Measurements from ENCODE around the gene KRTAP4-12. TPM values are rescaled to one million over a fixed set of nuclear protein-coding genes. Genes with fewer than 3 reads are reported as not detected.
A peak's percentile ranks its signal among the peaks of the same experiment; 100 is the strongest.
"Not testable (repeated sequence)": the region's sequence is repeated elsewhere in the genome, so short reads cannot be mapped to it uniquely, and the experiment has no call there.

The KRTAP4-12 gene
- polyA plus RNA-seq, 5 donors, result not detected

DNA sequence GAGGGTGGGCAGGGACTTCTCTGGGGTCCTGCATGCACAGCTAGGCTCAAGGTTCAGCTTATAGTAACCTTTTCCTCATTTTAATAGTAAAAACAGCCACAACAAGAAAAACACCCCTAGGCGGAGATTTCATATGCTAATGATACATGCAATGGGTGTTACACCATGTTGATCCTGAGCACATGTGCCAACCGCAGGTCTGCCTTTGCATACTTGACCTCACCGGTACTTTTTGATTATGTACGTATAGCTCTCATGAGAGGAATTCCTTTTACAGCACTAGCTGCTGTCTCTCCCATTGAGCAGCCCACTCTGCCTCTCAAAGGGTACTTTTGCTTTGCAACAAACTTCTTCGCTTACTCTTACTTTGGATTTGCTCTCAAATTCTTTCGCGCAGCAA, 27.9 kb downstream of the KRTAP4-12 start:
- DNase-seq, result peak in 1 of 2 donors; percentile 11

GRCh38 chr17:41088760-41089352, 35.1 kb downstream of the KRTAP4-12 start:
- DNase-seq, result not testable (repeated sequence)

DNA sequence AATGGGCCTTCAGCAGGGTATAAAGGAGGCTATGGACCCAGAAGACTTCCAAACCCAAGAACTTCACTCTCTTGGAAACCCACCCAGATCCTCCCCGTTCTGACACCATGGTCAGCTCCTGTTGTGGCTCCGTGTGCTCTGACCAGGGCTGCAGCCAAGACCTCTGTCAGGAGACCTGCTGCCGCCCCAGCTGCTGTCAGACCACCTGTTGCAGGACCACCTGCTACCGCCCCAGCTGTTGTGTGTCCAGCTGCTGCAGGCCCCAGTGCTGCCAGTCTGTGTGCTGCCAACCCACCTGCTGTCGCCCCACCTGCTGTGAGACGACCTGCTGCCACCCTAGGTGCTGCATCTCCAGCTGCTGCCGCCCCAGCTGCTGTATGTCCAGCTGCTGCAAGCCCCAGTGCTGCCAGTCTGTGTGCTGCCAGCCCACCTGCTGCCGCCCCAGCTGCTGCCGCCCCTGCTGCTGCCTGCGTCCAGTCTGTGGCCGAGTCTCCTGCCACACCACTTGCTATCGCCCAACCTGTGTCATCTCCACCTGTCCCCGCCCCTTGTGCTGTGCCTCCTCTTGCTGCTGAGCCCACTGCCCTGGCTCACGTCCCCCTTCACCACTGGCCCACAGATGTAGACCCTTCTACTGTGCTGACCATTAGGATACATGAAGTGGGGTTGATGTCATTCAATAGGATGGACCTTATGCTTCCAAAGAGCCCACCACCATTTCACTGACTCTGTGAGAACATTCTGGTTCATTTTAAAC, 39.7 kb downstream of the KRTAP4-12 start, which contains the start of gene KRTAP4-7:
Gene KRTAP4-7 (plus strand): TSS at position 51 of the 757 bp plus-strand sequence. CDS start 57 bp downstream, at position 108.
- DNase-seq, result not testable (repeated sequence)

DNA sequence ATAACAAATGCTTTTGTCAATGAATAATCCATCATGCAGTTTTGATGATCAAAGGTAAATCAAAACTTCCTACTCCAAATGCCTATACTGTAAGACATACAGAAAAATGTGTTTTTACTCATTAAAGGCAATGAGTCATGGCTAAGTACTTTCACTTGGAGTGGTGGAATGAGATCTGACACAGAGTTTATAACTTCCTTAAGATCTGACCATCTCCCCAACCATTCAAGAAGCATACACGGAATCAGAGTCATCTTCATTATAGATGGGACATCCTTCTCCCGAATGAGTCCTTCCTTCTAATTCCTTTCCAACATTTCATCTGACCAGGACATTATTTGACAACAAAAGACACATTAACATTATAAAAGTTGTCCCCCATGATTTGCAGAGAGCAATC, 40.6 kb downstream of the KRTAP4-12 start:
- not testable (repeated sequence) for DNase-seq

DNA sequence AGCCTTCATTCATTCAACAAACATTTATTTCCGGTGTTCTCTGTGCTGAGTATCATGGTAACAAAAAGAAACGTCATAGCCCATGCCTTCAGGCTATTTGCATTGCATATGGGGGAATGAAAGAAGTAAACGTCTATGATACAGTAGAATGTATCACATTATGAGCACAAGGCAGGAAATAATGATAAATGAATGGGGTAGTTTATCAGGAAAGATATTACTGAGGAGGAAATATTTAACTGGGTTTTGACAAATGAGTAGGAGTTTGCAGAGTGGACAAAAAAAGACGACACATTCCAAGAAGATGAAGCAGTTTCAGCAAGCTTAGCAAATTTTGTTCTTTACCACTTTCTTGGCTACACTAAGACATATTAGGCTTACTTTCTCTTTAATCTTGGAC, 41.4 kb downstream of the KRTAP4-12 start:
- DNase-seq, result no peak

- DNase-seq, result no peak
Measured at GRCh38 chr17:41076788-41077187, 47.2 kb downstream of the KRTAP4-12 start.

DNA sequence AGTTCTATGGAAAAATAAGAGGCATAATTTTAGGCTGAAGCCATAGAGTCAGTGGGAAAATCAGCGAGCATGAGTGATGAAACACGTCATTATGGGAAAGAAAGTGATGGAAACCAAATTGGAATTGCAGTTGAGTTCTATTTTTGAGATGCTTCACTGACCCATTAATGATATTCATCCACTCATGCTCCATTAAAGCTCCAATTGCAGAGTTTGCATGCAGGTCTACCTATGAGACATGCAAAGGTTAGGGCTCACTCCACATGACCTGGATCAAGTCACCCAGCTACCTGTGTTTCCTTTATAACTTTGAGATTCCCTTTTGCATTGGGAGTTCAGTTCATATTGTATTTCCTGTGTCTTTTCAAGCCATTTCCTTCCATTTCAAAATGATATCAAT, 50.3 kb downstream of the KRTAP4-12 start:
- no peak for DNase-seq

Other genes with a start within 250 kb of the KRTAP4-12 start
- not detected for gene KRT20, start 238.9 kb downstream of the KRTAP4-12 start, polyA plus RNA-seq (ENCODE audit: insufficient read depth in 1 of 5, insufficient read length in 5 of 5, low replicate concordance in 1 of 5)
- gene KRT23, start 186.5 kb downstream of the KRTAP4-12 start, polyA plus RNA-seq (ENCODE audit: insufficient read depth in 1 of 5, insufficient read length in 5 of 5, low replicate concordance in 1 of 5), result under 1 TPM in 3 of 5 donors, not detected in 2; 0.18 to 0.35 (median 0.21) TPM
- under 1 TPM in 1 of 5 donors, not detected in 4; 0.35 TPM for gene KRT39, start 157.2 kb downstream of the KRTAP4-12 start, polyA plus RNA-seq (ENCODE audit: insufficient read depth in 1 of 5, insufficient read length in 5 of 5, low replicate concordance in 1 of 5)
- under 1 TPM in 2 of 5 donors, not detected in 3; 0.06 to 0.70 TPM for gene KRT40, start 139.9 kb downstream of the KRTAP4-12 start, polyA plus RNA-seq (ENCODE audit: insufficient read depth in 1 of 5, insufficient read length in 5 of 5, low replicate concordance in 1 of 5)
- not detected for gene KRTAP3-3, start 130.0 kb downstream of the KRTAP4-12 start, polyA plus RNA-seq (ENCODE audit: insufficient read depth in 1 of 5, insufficient read length in 5 of 5, low replicate concordance in 1 of 5)
- gene KRTAP3-2, start 124.3 kb downstream of the KRTAP4-12 start, polyA plus RNA-seq (ENCODE audit: insufficient read depth in 1 of 5, insufficient read length in 5 of 5, low replicate concordance in 1 of 5), result not detected
- not detected for gene KRTAP3-1, start 115.1 kb downstream of the KRTAP4-12 start, polyA plus RNA-seq (ENCODE audit: insufficient read depth in 1 of 5, insufficient read length in 5 of 5, low replicate concordance in 1 of 5)
- gene KRTAP1-5, start 97.0 kb downstream of the KRTAP4-12 start, polyA plus RNA-seq (ENCODE audit: insufficient read depth in 1 of 5, insufficient read length in 5 of 5, low replicate concordance in 1 of 5), result not detected
- not detected for gene KRTAP1-4, start 94.0 kb downstream of the KRTAP4-12 start, polyA plus RNA-seq (ENCODE audit: insufficient read depth in 1 of 5, insufficient read length in 5 of 5, low replicate concordance in 1 of 5)
- gene KRTAP1-3, start 89.3 kb downstream of the KRTAP4-12 start, polyA plus RNA-seq (ENCODE audit: insufficient read depth in 1 of 5, insufficient read length in 5 of 5, low replicate concordance in 1 of 5), result not detected
- gene KRTAP1-1, start 82.7 kb downstream of the KRTAP4-12 start, polyA plus RNA-seq (ENCODE audit: insufficient read depth in 1 of 5, insufficient read length in 5 of 5, low replicate concordance in 1 of 5), result not detected
- gene KRTAP2-1, start 76.9 kb downstream of the KRTAP4-12 start, polyA plus RNA-seq (ENCODE audit: insufficient read depth in 1 of 5, insufficient read length in 5 of 5, low replicate concordance in 1 of 5), result not detected
- not detected for gene KRTAP2-2, start 69.0 kb downstream of the KRTAP4-12 start, polyA plus RNA-seq (ENCODE audit: insufficient read depth in 1 of 5, insufficient read length in 5 of 5, low replicate concordance in 1 of 5)
- gene KRTAP2-3, start 64.1 kb downstream of the KRTAP4-12 start, polyA plus RNA-seq (ENCODE audit: insufficient read depth in 1 of 5, insufficient read length in 5 of 5, low replicate concordance in 1 of 5), result not detected
- gene KRTAP2-4, start 58.3 kb downstream of the KRTAP4-12 start, polyA plus RNA-seq (ENCODE audit: insufficient read depth in 1 of 5, insufficient read length in 5 of 5, low replicate concordance in 1 of 5), result not detected
- gene KRTAP4-7, start 40.0 kb downstream of the KRTAP4-12 start, polyA plus RNA-seq (ENCODE audit: insufficient read depth in 1 of 5, insufficient read length in 5 of 5, low replicate concordance in 1 of 5), result not detected
- gene KRTAP4-8, start 26.0 kb downstream of the KRTAP4-12 start, polyA plus RNA-seq (ENCODE audit: insufficient read depth in 1 of 5, insufficient read length in 5 of 5, low replicate concordance in 1 of 5), result not detected
- gene KRTAP4-16, start 22.0 kb downstream of the KRTAP4-12 start, polyA plus RNA-seq (ENCODE audit: insufficient read depth in 1 of 5, insufficient read length in 5 of 5, low replicate concordance in 1 of 5), result not detected
- not detected for gene KRTAP4-9, start 18.8 kb downstream of the KRTAP4-12 start, polyA plus RNA-seq (ENCODE audit: insufficient read depth in 1 of 5, insufficient read length in 5 of 5, low replicate concordance in 1 of 5)
- under 1 TPM in 1 of 5 donors, not detected in 4; 0.13 TPM for gene KRTAP4-11, start 5.8 kb downstream of the KRTAP4-12 start, polyA plus RNA-seq (ENCODE audit: insufficient read depth in 1 of 5, insufficient read length in 5 of 5, low replicate concordance in 1 of 5)
- gene KRTAP4-6, start 16.4 kb upstream of the KRTAP4-12 start, polyA plus RNA-seq (ENCODE audit: insufficient read depth in 1 of 5, insufficient read length in 5 of 5, low replicate concordance in 1 of 5), result not detected
- not detected for gene KRTAP4-5, start 25.6 kb upstream of the KRTAP4-12 start, polyA plus RNA-seq (ENCODE audit: insufficient read depth in 1 of 5, insufficient read length in 5 of 5, low replicate concordance in 1 of 5)
- not detected for gene KRTAP4-4, start 36.6 kb upstream of the KRTAP4-12 start, polyA plus RNA-seq (ENCODE audit: insufficient read depth in 1 of 5, insufficient read length in 5 of 5, low replicate concordance in 1 of 5)
- not detected for gene KRTAP4-3, start 44.0 kb upstream of the KRTAP4-12 start, polyA plus RNA-seq (ENCODE audit: insufficient read depth in 1 of 5, insufficient read length in 5 of 5, low replicate concordance in 1 of 5)
- not detected for gene KRTAP4-2, start 54.0 kb upstream of the KRTAP4-12 start, polyA plus RNA-seq (ENCODE audit: insufficient read depth in 1 of 5, insufficient read length in 5 of 5, low replicate concordance in 1 of 5)
- not detected for gene KRTAP4-1, start 60.7 kb upstream of the KRTAP4-12 start, polyA plus RNA-seq (ENCODE audit: insufficient read depth in 1 of 5, insufficient read length in 5 of 5, low replicate concordance in 1 of 5)
- gene KRTAP9-1, start 65.7 kb upstream of the KRTAP4-12 start, polyA plus RNA-seq (ENCODE audit: insufficient read depth in 1 of 5, insufficient read length in 5 of 5, low replicate concordance in 1 of 5), result not detected
- gene KRTAP9-2, start 102.5 kb upstream of the KRTAP4-12 start, polyA plus RNA-seq (ENCODE audit: insufficient read depth in 1 of 5, insufficient read length in 5 of 5, low replicate concordance in 1 of 5), result not detected
- gene KRTAP9-3, start 108.3 kb upstream of the KRTAP4-12 start, polyA plus RNA-seq (ENCODE audit: insufficient read depth in 1 of 5, insufficient read length in 5 of 5, low replicate concordance in 1 of 5), result not detected
- gene KRTAP9-8, start 113.8 kb upstream of the KRTAP4-12 start, polyA plus RNA-seq (ENCODE audit: insufficient read depth in 1 of 5, insufficient read length in 5 of 5, low replicate concordance in 1 of 5), result not detected
- not detected for gene KRTAP9-4, start 125.5 kb upstream of the KRTAP4-12 start, polyA plus RNA-seq (ENCODE audit: insufficient read depth in 1 of 5, insufficient read length in 5 of 5, low replicate concordance in 1 of 5)
- not detected for gene KRTAP9-9, start 131.2 kb upstream of the KRTAP4-12 start, polyA plus RNA-seq (ENCODE audit: insufficient read depth in 1 of 5, insufficient read length in 5 of 5, low replicate concordance in 1 of 5)
- under 1 TPM; 0.13 to 0.25 (median 0.18) TPM for gene KRTAP9-6, start 141.2 kb upstream of the KRTAP4-12 start, polyA plus RNA-seq (ENCODE audit: insufficient read depth in 1 of 5, insufficient read length in 5 of 5, low replicate concordance in 1 of 5)
- not detected for gene KRTAP9-7, start 151.5 kb upstream of the KRTAP4-12 start, polyA plus RNA-seq (ENCODE audit: insufficient read depth in 1 of 5, insufficient read length in 5 of 5, low replicate concordance in 1 of 5)
- gene KRTAP29-1, start 178.7 kb upstream of the KRTAP4-12 start, polyA plus RNA-seq (ENCODE audit: insufficient read depth in 1 of 5, insufficient read length in 5 of 5, low replicate concordance in 1 of 5), result not detected
- gene KRTAP16-1, start 185.1 kb upstream of the KRTAP4-12 start, polyA plus RNA-seq (ENCODE audit: insufficient read depth in 1 of 5, insufficient read length in 5 of 5, low replicate concordance in 1 of 5), result not detected
- gene KRTAP17-1, start 191.5 kb upstream of the KRTAP4-12 start, polyA plus RNA-seq (ENCODE audit: insufficient read depth in 1 of 5, insufficient read length in 5 of 5, low replicate concordance in 1 of 5), result not detected
- gene KRT33A, start 226.6 kb upstream of the KRTAP4-12 start, polyA plus RNA-seq (ENCODE audit: insufficient read depth in 1 of 5, insufficient read length in 5 of 5, low replicate concordance in 1 of 5), result not detected
- not detected for gene KRT33B, start 245.6 kb upstream of the KRTAP4-12 start, polyA plus RNA-seq (ENCODE audit: insufficient read depth in 1 of 5, insufficient read length in 5 of 5, low replicate concordance in 1 of 5)